ENCODE results near the gene SPATA31C2.
"Not testable (repeated sequence)": the region's sequence is repeated elsewhere in the genome, so short reads cannot be mapped to it uniquely, and the experiment has no call there.

The SPATA31C2 gene

GRCh38 chr9:88161144-88161543, 22.9 kb upstream of the SPATA31C2 start:
- Histone ChIP-seq H3K36me3 (no peaks in the 10 kb centered on the region), H3K4me3 (ENCODE audit: low read depth in 1 of 2, low read length in 1 of 2) (no peak overlapping the region), H3K27ac (no peak overlapping the region), H3K27me3 (no peaks in the 10 kb centered on the region), H3K4me1 (ENCODE audit: control insufficient read depth in 1 of 2, insufficient read depth in 1 of 2, low read depth in 1 of 2, low read length in 1 of 2) (no peaks in the 10 kb centered on the region), H3K9me3 (no peaks in the 10 kb centered on the region)
- TF ChIP-seq, protein P1, sequence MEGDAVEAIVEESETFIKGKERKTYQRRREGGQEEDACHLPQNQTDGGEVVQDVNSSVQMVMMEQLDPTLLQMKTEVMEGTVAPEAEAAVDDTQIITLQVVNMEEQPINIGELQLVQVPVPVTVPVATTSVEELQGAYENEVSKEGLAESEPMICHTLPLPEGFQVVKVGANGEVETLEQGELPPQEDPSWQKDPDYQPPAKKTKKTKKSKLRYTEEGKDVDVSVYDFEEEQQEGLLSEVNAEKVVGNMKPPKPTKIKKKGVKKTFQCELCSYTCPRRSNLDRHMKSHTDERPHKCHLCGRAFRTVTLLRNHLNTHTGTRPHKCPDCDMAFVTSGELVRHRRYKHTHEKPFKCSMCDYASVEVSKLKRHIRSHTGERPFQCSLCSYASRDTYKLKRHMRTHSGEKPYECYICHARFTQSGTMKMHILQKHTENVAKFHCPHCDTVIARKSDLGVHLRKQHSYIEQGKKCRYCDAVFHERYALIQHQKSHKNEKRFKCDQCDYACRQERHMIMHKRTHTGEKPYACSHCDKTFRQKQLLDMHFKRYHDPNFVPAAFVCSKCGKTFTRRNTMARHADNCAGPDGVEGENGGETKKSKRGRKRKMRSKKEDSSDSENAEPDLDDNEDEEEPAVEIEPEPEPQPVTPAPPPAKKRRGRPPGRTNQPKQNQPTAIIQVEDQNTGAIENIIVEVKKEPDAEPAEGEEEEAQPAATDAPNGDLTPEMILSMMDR (IDR thresholded peaks at IDR 0.05): no peak

DNA sequence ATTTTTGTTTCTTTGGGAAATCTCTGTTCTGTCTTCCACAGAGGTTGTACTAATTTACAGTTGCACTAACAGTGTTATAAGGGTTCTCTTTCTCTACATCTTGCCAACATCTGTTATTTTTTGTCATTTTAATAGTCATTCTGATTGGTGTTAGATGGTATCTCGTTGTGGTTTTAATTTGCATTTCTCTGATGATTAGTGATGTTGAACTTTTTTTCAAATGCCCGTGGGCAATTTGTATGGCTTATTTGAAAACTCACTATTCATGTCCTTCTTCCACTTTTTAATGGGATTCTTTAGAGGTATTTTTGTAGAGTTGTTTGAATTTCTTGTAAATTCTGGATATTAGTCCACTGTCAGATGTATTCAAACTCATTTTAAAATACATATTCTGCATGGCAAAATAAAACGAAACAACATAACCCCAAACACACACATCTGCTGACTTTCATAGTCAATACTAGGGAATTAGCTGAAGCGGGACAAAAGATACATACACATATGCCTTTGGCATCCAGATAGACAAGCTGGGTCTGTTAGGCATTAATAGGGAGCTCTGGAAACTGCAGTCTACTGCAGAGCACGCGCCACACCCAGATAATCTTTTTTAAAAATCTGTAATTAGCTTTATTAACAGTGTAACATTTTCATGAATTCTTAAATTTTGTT, 5.8 kb upstream of the SPATA31C2 start:
- Histone ChIP-seq H3K36me3 (no peaks in the 10 kb centered on the region), H3K27me3 (no peaks in the 10 kb centered on the region), H3K27ac (no peak overlapping the region), H3K4me1 (ENCODE audit: control insufficient read depth in 1 of 2, insufficient read depth in 1 of 2, low read depth in 1 of 2, low read length in 1 of 2) (no peaks in the 10 kb centered on the region), H3K9me3 (no peaks in the 10 kb centered on the region), H3K4me3 (ENCODE audit: low read depth in 1 of 2, low read length in 1 of 2) (no peak overlapping the region)
- TF ChIP-seq, protein P1 (IDR thresholded peaks at IDR 0.05): no peak

DNA sequence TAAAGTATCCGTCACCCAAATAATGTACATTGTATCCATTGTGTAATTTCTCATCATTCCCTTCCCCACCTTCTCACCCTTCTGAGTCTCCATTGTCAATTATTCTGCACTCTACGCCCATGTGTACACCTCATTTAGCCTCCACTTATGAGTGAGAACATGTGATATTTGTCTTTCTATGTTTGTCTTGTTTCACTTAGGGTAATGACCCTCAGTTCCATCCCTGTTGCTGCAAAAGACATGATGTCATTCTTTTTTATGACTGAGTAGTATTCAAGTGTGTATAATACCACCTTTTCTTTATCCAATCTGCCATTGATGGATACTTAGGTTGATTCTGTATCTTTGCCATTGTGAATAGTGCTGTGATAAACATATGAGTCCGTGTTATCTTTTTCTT, 4.9 kb upstream of the SPATA31C2 start:
- TF ChIP-seq, protein P1 (IDR thresholded peaks at IDR 0.05): no peak
- H3K36me3 ChIP-seq: no peaks in the 10 kb centered on the region
- H3K4me3 ChIP-seq (ENCODE audit: low read depth in 1 of 2, low read length in 1 of 2): no peak overlapping the region

GRCh38 chr9:88133552-88133951, 4.7 kb downstream of the SPATA31C2 start:
- H3K9me3 ChIP-seq; H3K27me3 ChIP-seq; H3K4me1 ChIP-seq (ENCODE audit: control insufficient read depth in 1 of 2, insufficient read depth in 1 of 2, low read depth in 1 of 2, low read length in 1 of 2); H3K27ac ChIP-seq; H3K36me3 ChIP-seq; H3K4me3 ChIP-seq (ENCODE audit: low read depth in 1 of 2, low read length in 1 of 2): not testable (repeated sequence)

More for the DNA sequence above, 4.9 kb upstream of the SPATA31C2 start:
- no peaks in the 10 kb centered on the region for H3K9me3 ChIP-seq
- no peaks in the 10 kb centered on the region for H3K27me3 ChIP-seq
- no peak overlapping the region for H3K27ac ChIP-seq
- no peaks in the 10 kb centered on the region for H3K4me1 ChIP-seq (ENCODE audit: control insufficient read depth in 1 of 2, insufficient read depth in 1 of 2, low read depth in 1 of 2, low read length in 1 of 2)

DNA sequence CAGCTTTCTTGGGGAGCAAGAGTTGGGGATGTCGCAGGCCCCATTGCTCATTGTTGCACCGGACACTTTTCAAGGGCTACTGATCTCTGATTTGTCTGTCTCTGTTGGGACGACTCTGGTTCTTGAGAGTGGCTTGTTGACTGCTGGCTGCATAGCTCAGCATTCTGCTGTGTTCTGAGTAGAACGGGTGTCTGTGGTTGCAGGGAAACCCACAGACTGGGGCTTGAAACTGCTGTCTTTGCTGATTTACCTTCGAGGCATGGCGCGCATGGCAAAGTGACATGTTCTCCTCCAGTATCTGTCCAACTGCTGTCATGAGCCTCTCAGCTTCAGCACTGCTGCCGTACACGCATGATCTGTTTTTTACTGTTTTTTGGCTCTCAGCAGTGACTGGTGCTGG, 8.7 kb downstream of the SPATA31C2 start:
- H3K27ac ChIP-seq; H3K27me3 ChIP-seq; H3K9me3 ChIP-seq; H3K36me3 ChIP-seq; H3K4me3 ChIP-seq (ENCODE audit: low read depth in 1 of 2, low read length in 1 of 2); H3K4me1 ChIP-seq (ENCODE audit: control insufficient read depth in 1 of 2, insufficient read depth in 1 of 2, low read depth in 1 of 2, low read length in 1 of 2): not testable (repeated sequence)

DNA sequence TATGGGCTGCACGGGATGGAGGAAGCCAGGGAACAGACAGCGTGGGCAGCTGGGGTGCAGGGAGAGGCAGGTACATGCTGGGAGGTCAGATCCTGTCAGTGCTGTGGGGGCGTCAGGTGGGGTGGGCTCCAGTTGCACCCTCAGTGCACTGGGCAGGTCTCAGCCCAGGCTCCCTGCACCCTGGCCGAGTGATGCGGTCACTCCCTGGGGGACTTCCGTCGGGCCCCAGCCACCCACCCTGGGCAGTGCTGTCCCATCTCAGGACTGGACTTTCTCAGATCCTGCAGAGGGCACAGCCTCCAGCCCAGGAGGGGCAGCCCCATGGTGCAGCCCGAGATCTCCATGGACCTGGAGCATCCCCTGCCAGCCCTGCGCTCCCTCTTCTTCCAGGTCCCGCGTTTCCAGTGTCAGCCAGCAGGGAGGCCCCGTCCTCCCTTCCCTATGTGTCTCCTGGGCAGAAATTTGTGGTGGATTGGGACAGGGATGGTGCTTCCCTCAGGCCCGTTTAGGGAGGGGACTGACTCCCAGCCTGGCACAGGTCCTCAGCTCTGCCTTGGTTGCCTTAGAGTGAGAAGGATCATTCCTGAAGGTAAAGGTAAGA, 10.5 kb downstream of the SPATA31C2 start:
- not testable (repeated sequence) for H3K27me3 ChIP-seq

DNA sequence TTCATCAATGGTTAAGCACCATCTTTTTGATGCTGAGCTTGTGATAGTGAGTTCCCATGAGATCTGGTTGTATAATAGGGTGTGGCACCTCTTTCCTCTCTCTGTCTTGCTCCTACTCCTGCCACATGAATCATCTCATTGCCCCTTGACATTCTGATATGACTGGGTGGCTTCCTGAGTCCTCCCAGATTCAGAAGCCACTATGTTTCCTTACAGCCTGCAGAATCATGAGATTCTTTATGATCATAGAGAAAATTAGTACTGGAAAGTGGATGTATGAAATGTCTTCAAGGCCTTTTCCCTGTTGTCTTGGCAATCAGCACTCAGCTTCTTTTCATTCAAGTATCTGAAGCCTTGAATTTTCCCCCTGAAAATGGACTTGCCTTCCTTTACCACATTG, 14.9 kb downstream of the SPATA31C2 start:
- H3K4me3 ChIP-seq (ENCODE audit: low read depth in 1 of 2, low read length in 1 of 2); H3K36me3 ChIP-seq; H3K27me3 ChIP-seq; H3K4me1 ChIP-seq (ENCODE audit: control insufficient read depth in 1 of 2, insufficient read depth in 1 of 2, low read depth in 1 of 2, low read length in 1 of 2); H3K9me3 ChIP-seq; H3K27ac ChIP-seq: not testable (repeated sequence)

More for the DNA sequence above, 10.5 kb downstream of the SPATA31C2 start:
- not testable (repeated sequence) for H3K9me3 ChIP-seq; H3K27ac ChIP-seq; H3K4me3 ChIP-seq (ENCODE audit: low read depth in 1 of 2, low read length in 1 of 2); H3K36me3 ChIP-seq; H3K4me1 ChIP-seq (ENCODE audit: control insufficient read depth in 1 of 2, insufficient read depth in 1 of 2, low read depth in 1 of 2, low read length in 1 of 2)

GRCh38 chr9:88118121-88118520, 20.2 kb downstream of the SPATA31C2 start:
- H3K27me3 ChIP-seq; H3K9me3 ChIP-seq; H3K27ac ChIP-seq; H3K4me3 ChIP-seq (ENCODE audit: low read depth in 1 of 2, low read length in 1 of 2); H3K4me1 ChIP-seq (ENCODE audit: control insufficient read depth in 1 of 2, insufficient read depth in 1 of 2, low read depth in 1 of 2, low read length in 1 of 2); H3K36me3 ChIP-seq: not testable (repeated sequence)

DNA sequence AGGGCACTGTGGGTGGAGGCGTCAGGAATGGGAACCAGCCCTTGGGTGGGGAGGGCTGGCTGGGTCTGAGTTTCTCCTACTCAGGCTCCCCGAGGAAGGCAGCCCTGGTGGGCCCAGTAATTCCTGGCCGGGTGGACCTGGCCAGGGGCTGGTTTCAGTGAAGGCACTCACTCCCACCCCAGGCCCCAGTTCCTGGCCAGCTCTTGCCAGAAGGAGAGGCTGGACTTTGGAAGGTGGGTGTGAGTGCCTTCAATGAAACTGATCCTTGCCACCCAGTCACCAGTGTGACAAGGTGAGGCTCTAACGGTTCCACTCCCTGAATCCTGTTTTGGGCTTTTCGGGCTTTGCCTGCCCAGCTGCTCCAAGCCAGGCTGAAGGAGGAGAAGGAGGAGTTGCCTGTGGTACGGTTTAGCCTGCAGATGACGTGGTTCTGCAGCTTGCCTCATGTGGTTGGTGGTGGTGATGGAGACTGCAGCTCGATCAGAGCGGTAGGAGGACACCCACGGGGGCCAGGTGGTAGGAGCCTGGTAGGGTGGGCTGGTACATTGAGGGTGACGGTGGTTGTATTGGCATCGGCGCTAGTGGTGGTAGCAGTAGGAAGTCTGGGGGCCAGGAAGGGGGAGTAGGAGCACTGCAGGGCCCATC, 23.2 kb downstream of the SPATA31C2 start:
- H3K27me3 ChIP-seq; H3K4me3 ChIP-seq (ENCODE audit: low read depth in 1 of 2, low read length in 1 of 2); H3K36me3 ChIP-seq; H3K4me1 ChIP-seq (ENCODE audit: control insufficient read depth in 1 of 2, insufficient read depth in 1 of 2, low read depth in 1 of 2, low read length in 1 of 2); H3K27ac ChIP-seq; H3K9me3 ChIP-seq: not testable (repeated sequence)

GRCh38 chr9:88114283-88114967, 23.9 kb downstream of the SPATA31C2 start:
- H3K27ac ChIP-seq; H3K36me3 ChIP-seq; H3K4me1 ChIP-seq (ENCODE audit: control insufficient read depth in 1 of 2, insufficient read depth in 1 of 2, low read depth in 1 of 2, low read length in 1 of 2); H3K4me3 ChIP-seq (ENCODE audit: low read depth in 1 of 2, low read length in 1 of 2); H3K27me3 ChIP-seq; H3K9me3 ChIP-seq: not testable (repeated sequence)

Data from neutrophil (primary cell).